Measurements from ENCODE around the gene DAW1.

DNA sequence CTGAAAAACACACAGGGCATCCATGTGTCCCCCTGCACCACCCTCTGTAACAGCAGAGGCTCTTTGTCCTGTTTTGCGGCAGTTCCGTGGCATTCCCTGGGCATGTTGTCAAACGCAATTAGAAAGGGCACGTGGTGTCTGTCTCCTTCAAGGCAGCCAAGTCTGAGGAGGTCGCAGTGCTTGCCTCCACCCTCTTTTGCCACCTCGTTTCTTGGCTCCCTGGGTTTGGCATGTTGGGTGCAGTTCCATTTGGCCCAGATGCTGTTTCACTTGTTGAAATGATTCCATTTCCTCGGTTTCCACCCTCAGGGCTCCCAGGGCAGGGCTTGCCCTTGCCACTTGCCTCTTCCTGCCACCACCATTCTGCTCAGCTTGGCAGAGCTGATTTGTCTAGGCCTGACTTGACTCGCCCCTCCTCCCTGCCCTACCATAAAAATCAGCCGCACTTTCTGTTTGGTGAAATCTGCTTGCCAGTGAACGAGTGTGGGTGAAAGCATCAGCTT, 45.4 kb upstream of the DAW1 start:
- TF ChIP-seq, protein P1, sequence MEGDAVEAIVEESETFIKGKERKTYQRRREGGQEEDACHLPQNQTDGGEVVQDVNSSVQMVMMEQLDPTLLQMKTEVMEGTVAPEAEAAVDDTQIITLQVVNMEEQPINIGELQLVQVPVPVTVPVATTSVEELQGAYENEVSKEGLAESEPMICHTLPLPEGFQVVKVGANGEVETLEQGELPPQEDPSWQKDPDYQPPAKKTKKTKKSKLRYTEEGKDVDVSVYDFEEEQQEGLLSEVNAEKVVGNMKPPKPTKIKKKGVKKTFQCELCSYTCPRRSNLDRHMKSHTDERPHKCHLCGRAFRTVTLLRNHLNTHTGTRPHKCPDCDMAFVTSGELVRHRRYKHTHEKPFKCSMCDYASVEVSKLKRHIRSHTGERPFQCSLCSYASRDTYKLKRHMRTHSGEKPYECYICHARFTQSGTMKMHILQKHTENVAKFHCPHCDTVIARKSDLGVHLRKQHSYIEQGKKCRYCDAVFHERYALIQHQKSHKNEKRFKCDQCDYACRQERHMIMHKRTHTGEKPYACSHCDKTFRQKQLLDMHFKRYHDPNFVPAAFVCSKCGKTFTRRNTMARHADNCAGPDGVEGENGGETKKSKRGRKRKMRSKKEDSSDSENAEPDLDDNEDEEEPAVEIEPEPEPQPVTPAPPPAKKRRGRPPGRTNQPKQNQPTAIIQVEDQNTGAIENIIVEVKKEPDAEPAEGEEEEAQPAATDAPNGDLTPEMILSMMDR (IDR thresholded peaks at IDR 0.05; ENCODE audit: low read length) = no peak
- no peak for TF ChIP-seq EZH2 (IDR thresholded peaks at IDR 0.05; ENCODE audit: borderline replicate concordance, low read length)

Measured in OCI-LY1 (cell line).